ENCODE measurements around the gene ALDH1A2.

ALDH1A2 gene

GRCh38 chr15:57931570-57931969 is 133.9 kb downstream of the ALDH1A2 start:
- no peak for DNase-seq

- DNase-seq: no peak
Observed at GRCh38 chr15:57927091-57927631, 138.3 kb downstream of the ALDH1A2 start.

- no peak for DNase-seq
Observed at GRCh38 chr15:57925650-57926049, 139.9 kb downstream of the ALDH1A2 start.

- no peak for DNase-seq
Observed at GRCh38 chr15:57924598-57924997, 140.9 kb downstream of the ALDH1A2 start.

GRCh38 chr15:57923750-57924149 is 141.8 kb downstream of the ALDH1A2 start:
- no peak for DNase-seq

- DNase-seq: no peak
Observed at GRCh38 chr15:57923306-57923705, 142.2 kb downstream of the ALDH1A2 start.

GRCh38 chr15:57922776-57923175 is 142.7 kb downstream of the ALDH1A2 start:
- DNase-seq: no peak

GRCh38 chr15:57921371-57921770 is 144.1 kb downstream of the ALDH1A2 start:
- DNase-seq: no peak

GRCh38 chr15:57920911-57921310 is 144.6 kb downstream of the ALDH1A2 start:
- no peak for DNase-seq

GRCh38 chr15:57919754-57920153 is 145.8 kb downstream of the ALDH1A2 start:
- DNase-seq: no peak

GRCh38 chr15:57917998-57918397 is 147.5 kb downstream of the ALDH1A2 start:
- no peak for DNase-seq

GRCh38 chr15:57916695-57917094 is 148.8 kb downstream of the ALDH1A2 start:
- DNase-seq: no peak

GRCh38 chr15:57915827-57916531 is 149.5 kb downstream of the ALDH1A2 start:
- no peak for DNase-seq

GRCh38 chr15:57914350-57915055 is 151.0 kb downstream of the ALDH1A2 start:
- DNase-seq: no peak

- DNase-seq: no peak
Observed at GRCh38 chr15:57911247-57911646, 154.3 kb downstream of the ALDH1A2 start.

GRCh38 chr15:57910672-57911071 is 154.8 kb downstream of the ALDH1A2 start:
- DNase-seq: no peak

GRCh38 chr15:57909388-57909787 is 156.1 kb downstream of the ALDH1A2 start:
- DNase-seq: no peak

- no peak for DNase-seq
Observed at GRCh38 chr15:57903626-57904025, 161.9 kb downstream of the ALDH1A2 start.

Data from stimulated activated naive CD4-positive, alpha-beta T cell (primary cell).